Hematopoietic multipotent progenitor cell treated with erythropoietin and hydrocortisone succinate and interleukin-3 and kit ligand, for 17 days (in vitro differentiated cells): Measurements from ENCODE around the gene RTL10.

ENCODE experiments used
- DNase-seq: peaks from one replicate; pipeline ENCODE4 v3.0.0-alpha.2; 2015; ENCODE audit warnings: low spot score

Gene RTL10

GRCh38 chr22:19808873-19809478 lies 45.7 kb downstream of the RTL10 start:
- no peak for DNase-seq

- DNase-seq = no peak
These were observed 46.5 kb downstream of the RTL10 start for GRCh38 chr22:19807914-19808872.

- DNase-seq = no peak
These were observed 47.3 kb downstream of the RTL10 start for GRCh38 chr22:19807161-19807913.

GRCh38 chr22:19806213-19807160 lies 48.2 kb downstream of the RTL10 start:
- DNase-seq = peak; percentile 7

- DNase-seq = no peak
These were observed 48.9 kb downstream of the RTL10 start for GRCh38 chr22:19805821-19806212.
